Glutamatergic neuron (in vitro differentiated cells): ENCODE measurements around the gene MBP. TPM values are rescaled to one million over a fixed set of nuclear protein-coding genes. Genes with fewer than 3 reads are reported as not detected.

Experiments used
- DNase-seq: peaks from one replicate; pipeline ENCODE4 v3.0.0; 2022
- H3K27ac Mint-ChIP-seq: one replicate; pipeline ENCODE4 v1.8.0; 2020; ENCODE audit warnings: mild to moderate bottlenecking, mixed read lengths, inconsistent platforms; ENCODE audit not compliant: unreplicated experiment
- H3K27me3 Mint-ChIP-seq: one replicate; pipeline ENCODE4 v1.8.0; 2020; ENCODE audit warnings: mild to moderate bottlenecking, moderate library complexity, mixed read lengths, inconsistent platforms; ENCODE audit not compliant: unreplicated experiment
- H3K36me3 Mint-ChIP-seq: one replicate; pipeline ENCODE4 v1.8.0; 2020; ENCODE audit warnings: mild to moderate bottlenecking, mixed read lengths, inconsistent platforms; ENCODE audit not compliant: unreplicated experiment
- H3K4me1 Mint-ChIP-seq: one replicate; pipeline ENCODE4 v1.8.0; 2020; ENCODE audit warnings: mild to moderate bottlenecking, low read depth, mixed read lengths, inconsistent platforms; ENCODE audit not compliant: unreplicated experiment
- H3K4me3 Mint-ChIP-seq: one replicate; pipeline ENCODE4 v1.8.0; 2020; ENCODE audit warnings: mild to moderate bottlenecking, mixed read lengths, inconsistent platforms; ENCODE audit not compliant: unreplicated experiment
- H3K9me3 Mint-ChIP-seq: one replicate; pipeline ENCODE4 v1.8.0; 2020; ENCODE audit warnings: mild to moderate bottlenecking, moderate library complexity, mixed read lengths, inconsistent platforms; ENCODE audit not compliant: unreplicated experiment
- CTCF ChIP-seq: fragments of 200-600 bp; sonication (generic); IDR thresholded peaks from one replicate; pipeline ENCODE4 v1.5.0; 2021; ENCODE audit not compliant: partially characterized antibody, unreplicated experiment
- total RNA-seq: library from RNA; stranded (reverse); fragmentation: NEBNext Ultra II Directional; extraction: Animal tissue kit (Norgen Biotek cat#: 25700); gene quantifications from one replicate; pipeline ENCODE4 v1.2.1, GENCODE V29; 2021; ENCODE audit not compliant: unreplicated experiment

The MBP gene
- total RNA-seq, 1 donor from 2014 or later = 82.6 TPM

GRCh38 chr18:76935722-76936337 is 196.8 kb downstream of the MBP start:
- TF ChIP-seq CTCF = no peak
- Mint-ChIP-seq H3K9me3 (no peaks in the 10 kb centered on the region), H3K27me3 (peaks cover 2% of the 10 kb centered on the region), H3K36me3 (peaks cover 5% of the 10 kb centered on the region), H3K4me3 (no peak overlapping the region), H3K27ac (no peak overlapping the region), H3K4me1 (no peaks in the 10 kb centered on the region)
- no peak for DNase-seq

- Mint-ChIP-seq H3K4me1 (peaks cover 2% of the 10 kb centered on the region), H3K27ac (no peak overlapping the region), H3K27me3 (peaks cover 2% of the 10 kb centered on the region), H3K9me3 (no peaks in the 10 kb centered on the region), H3K4me3 (no peak overlapping the region), H3K36me3 (peaks cover 5% of the 10 kb centered on the region)
- DNase-seq = no peak
- no peak for TF ChIP-seq CTCF
Observed at GRCh38 chr18:76932026-76932819, 200.4 kb downstream of the MBP start.

- Mint-ChIP-seq H3K4me1 (peaks cover 6% of the 10 kb centered on the region), H3K9me3 (no peaks in the 10 kb centered on the region), H3K36me3 (peaks cover 5% of the 10 kb centered on the region), H3K27ac (no peak overlapping the region), H3K27me3 (peaks cover 5% of the 10 kb centered on the region), H3K4me3 (no peak overlapping the region)
- no peak for DNase-seq
- TF ChIP-seq CTCF = no peak
Observed at GRCh38 chr18:76931171-76931570, 201.4 kb downstream of the MBP start.

Other genes with a start within 250 kb of the MBP start
- 0.49 TPM for gene GALR1, start 117.1 kb upstream of the MBP start, total RNA-seq